HFFc6 (cell line): ENCODE data around the gene FAM180A. TPM values are rescaled to one million over a fixed set of nuclear protein-coding genes. Genes with fewer than 3 reads are reported as not detected.

ENCODE experiments used
- DNase-seq: peaks from one replicate; pipeline ENCODE4 v3.0.0-alpha.2; 2018
- H3K27ac Mint-ChIP-seq: 2 replicates; pipeline ENCODE4 v1.8.0; 2020; ENCODE audit warnings: mild to moderate bottlenecking, mixed read lengths
- H3K27me3 Mint-ChIP-seq: 2 replicates; pipeline ENCODE4 v1.8.0; 2021; ENCODE audit warnings: mild to moderate bottlenecking, moderate library complexity, mixed read lengths; ENCODE audit not compliant: insufficient read depth
- H3K36me3 Mint-ChIP-seq: 2 replicates; pipeline ENCODE4 v1.8.0; 2021; ENCODE audit warnings: low read depth, mixed read lengths
- H3K4me1 Mint-ChIP-seq: 2 replicates; pipeline ENCODE4 v1.8.0; 2020; ENCODE audit warnings: low read depth, mixed read lengths
- H3K4me3 Mint-ChIP-seq: 2 replicates; pipeline ENCODE4 v1.8.0; 2020; ENCODE audit warnings: mild to moderate bottlenecking, moderate library complexity, mixed read lengths
- H3K9me3 Mint-ChIP-seq: 2 replicates; pipeline ENCODE4 v1.8.0; 2020; ENCODE audit warnings: mild to moderate bottlenecking, mixed read lengths
- total RNA-seq, 6 experiments: library from RNA; stranded (reverse); fragmentation: NEBNext Ultra II Directional; extraction: Animal tissue kit (Norgen Biotek cat#: 25700); gene quantifications; 2 replicates in 1 of 6; 3 replicates in 5 of 6; pipeline ENCODE4 v1.2.3, GENCODE V29; 2021
- TF ChIP-seq, protein P1 (sequence below): fragments of 200-600 bp; sonication (generic); IDR thresholded peaks from 2 replicates; pipeline ENCODE4 v1.5.0; 2021; ENCODE audit warnings: antibody characterized with exemption, mild to moderate bottlenecking

The FAM180A gene
- total RNA-seq, 6 experiments from 2014 or later, result 5.6 to 61.9 (median 53.3) TPM

DNA sequence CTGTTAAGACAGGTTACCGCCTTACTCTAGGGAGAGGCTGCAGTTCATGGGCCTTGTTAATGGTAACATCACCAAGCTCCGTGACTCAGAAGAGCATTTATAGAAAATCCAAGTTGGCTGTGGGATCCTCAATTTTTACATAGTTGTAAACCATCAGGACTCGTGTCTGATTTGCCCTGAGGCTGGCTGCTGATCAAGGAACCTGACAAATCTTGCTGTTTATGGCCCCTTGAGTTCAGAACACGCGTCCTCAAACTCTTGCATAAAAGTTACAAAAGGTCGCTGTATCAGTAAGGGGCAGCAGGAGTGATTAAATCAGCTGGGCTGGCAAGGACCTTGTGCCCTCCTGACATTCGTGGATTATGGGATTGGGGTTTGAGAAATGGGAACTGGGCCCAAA, 25.2 kb downstream of the FAM180A start:
- peaks cover 24% of the 10 kb centered on the region for H3K4me1 Mint-ChIP-seq
- peaks cover 2% of the 10 kb centered on the region; the same call in 1 of the 2 replicates for H3K27me3 Mint-ChIP-seq
- peaks cover 14% of the 10 kb centered on the region; the same call in 1 of the 2 replicates for H3K36me3 Mint-ChIP-seq
- H3K27ac Mint-ChIP-seq, result peak overlapping the region; percentile 10; the same call in 1 of the 2 replicates
- H3K9me3 Mint-ChIP-seq, result no peaks in the 10 kb centered on the region
- H3K4me3 Mint-ChIP-seq, result no peak overlapping the region
- peak; percentile 25 for DNase-seq
- TF ChIP-seq, protein P1, sequence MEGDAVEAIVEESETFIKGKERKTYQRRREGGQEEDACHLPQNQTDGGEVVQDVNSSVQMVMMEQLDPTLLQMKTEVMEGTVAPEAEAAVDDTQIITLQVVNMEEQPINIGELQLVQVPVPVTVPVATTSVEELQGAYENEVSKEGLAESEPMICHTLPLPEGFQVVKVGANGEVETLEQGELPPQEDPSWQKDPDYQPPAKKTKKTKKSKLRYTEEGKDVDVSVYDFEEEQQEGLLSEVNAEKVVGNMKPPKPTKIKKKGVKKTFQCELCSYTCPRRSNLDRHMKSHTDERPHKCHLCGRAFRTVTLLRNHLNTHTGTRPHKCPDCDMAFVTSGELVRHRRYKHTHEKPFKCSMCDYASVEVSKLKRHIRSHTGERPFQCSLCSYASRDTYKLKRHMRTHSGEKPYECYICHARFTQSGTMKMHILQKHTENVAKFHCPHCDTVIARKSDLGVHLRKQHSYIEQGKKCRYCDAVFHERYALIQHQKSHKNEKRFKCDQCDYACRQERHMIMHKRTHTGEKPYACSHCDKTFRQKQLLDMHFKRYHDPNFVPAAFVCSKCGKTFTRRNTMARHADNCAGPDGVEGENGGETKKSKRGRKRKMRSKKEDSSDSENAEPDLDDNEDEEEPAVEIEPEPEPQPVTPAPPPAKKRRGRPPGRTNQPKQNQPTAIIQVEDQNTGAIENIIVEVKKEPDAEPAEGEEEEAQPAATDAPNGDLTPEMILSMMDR, result no peak

DNA sequence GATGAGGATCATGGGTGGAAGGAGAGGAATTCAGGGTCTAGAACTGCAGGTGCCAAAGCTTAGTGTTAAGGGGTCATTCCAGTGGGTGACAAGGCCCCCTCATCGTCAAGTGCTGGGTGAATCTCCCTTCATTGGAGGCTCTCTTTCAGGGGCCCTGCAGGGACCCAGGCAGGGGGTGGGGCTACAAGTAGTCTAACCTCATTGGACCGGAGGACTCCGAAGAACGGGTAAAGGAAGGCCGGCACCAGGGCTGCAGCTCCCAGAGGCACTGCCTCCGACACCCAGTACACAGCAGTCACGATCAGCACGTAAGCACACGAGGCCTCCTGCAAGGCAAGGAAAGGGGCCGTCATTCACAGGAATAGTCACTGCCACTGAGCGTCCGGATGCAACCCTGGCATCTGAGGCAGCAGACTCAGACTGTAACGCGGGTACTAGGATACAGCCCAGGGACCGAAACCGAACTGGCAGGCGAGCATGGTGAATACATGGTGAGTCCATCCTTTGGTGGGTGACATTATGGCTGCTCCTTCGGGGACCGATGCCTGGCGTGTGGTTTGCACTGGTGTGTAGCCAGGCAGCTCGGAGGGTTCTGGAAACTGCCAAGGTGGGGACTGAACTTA, 27.3 kb downstream of the FAM180A start:
- Mint-ChIP-seq H3K27ac (no peak overlapping the region), H3K36me3 (peaks cover 20% of the 10 kb centered on the region; the same call in 1 of the 2 replicates), H3K4me3 (no peak overlapping the region), H3K27me3 (peaks cover 2% of the 10 kb centered on the region), H3K9me3 (no peaks in the 10 kb centered on the region), H3K4me1 (peaks cover 33% of the 10 kb centered on the region)
- TF ChIP-seq, protein P1, result no peak
- DNase-seq, result no peak

DNA sequence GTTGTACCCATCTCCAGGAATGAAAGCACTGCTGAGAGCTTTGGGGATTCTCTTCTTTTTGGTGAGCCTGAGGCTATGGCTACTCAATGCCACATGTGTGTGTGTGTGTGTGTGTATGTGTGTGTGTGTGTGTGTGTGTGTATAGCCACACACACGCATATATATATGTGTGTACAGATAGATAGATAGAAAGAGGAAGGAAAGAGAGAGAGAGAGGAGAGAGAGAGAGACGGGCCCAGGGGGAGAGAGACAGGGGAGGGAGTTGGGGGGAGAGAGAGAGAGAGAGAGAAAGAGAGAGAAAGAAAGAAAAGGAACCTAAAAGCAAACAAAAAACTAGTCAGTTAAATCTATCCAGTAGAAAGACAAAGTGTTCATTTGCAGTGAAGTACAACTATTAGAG, 28.9 kb downstream of the FAM180A start:
- H3K36me3 Mint-ChIP-seq, result peaks cover 14% of the 10 kb centered on the region; the same call in 1 of the 2 replicates
- TF ChIP-seq, protein P1, result no peak
- peaks cover 2% of the 10 kb centered on the region for H3K27me3 Mint-ChIP-seq
- H3K27ac Mint-ChIP-seq, result no peak overlapping the region
- H3K4me1 Mint-ChIP-seq, result peaks cover 26% of the 10 kb centered on the region
- DNase-seq, result no peak
- H3K4me3 Mint-ChIP-seq, result no peak overlapping the region
- H3K9me3 Mint-ChIP-seq, result no peaks in the 10 kb centered on the region

DNA sequence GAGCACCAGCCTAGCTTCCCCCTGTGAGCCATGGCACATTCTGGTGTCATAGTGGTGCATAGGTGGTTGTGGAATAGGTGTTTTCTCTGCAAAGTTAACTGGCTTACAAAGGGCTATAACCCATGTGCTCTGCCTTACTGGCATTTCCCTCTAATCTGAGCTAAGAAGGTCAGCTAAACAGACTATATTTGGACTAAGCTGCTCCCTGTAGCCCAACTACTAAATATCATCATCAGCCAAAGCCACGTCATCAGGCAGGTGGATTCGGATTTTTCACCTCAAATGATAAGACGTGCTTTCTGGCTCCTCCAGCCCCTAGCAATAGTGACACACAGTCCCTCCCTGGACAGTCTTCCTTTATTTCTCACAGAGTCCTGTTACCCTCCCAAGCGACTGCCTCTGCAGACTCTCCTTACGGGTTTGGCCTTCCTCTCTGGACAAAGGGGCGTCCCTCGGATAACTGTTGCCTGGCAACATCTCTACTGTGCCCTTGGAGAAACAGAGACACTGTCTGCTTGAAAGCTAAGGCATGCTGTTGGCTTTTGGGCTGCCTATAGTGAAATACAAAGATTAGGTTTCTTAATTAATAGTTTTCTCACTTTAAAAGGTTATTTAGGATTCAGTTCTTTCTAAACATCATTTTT, 29.7 kb downstream of the FAM180A start:
- Mint-ChIP-seq H3K27me3 (peaks cover 2% of the 10 kb centered on the region), H3K27ac (no peak overlapping the region), H3K4me3 (no peak overlapping the region), H3K9me3 (no peaks in the 10 kb centered on the region), H3K36me3 (peaks cover 12% of the 10 kb centered on the region; the same call in 1 of the 2 replicates), H3K4me1 (peaks cover 23% of the 10 kb centered on the region)
- DNase-seq, result no peak
- TF ChIP-seq, protein P1, result no peak

DNA sequence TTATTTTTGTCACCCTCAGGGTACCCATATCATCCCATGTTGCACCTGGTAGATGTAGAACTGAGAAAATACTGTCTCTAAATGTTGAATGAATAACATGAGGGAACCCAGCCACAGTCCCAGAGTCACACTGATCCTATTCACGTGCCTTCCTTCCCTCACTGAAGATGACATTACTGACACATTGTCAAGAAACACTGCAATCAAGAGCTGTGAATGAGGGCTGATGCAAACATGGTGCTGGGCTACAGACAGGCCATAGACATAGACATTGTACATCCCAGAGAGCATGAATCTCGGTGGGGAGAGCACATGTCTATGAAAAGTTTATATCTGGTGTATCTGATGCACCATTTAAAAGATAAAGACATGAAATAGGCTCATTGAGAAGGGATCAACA, 30.4 kb downstream of the FAM180A start:
- Mint-ChIP-seq H3K4me1 (peaks cover 18% of the 10 kb centered on the region), H3K27me3 (peaks cover 2% of the 10 kb centered on the region), H3K4me3 (no peak overlapping the region), H3K36me3 (peaks cover 7% of the 10 kb centered on the region; the same call in 1 of the 2 replicates), H3K27ac (no peak overlapping the region), H3K9me3 (no peaks in the 10 kb centered on the region)
- DNase-seq, result no peak
- TF ChIP-seq, protein P1, result no peak
